SK-N-SH (cell line): Measurements from ENCODE around the gene LMAN1L.

Source experiments
- CTCF ChIP-seq: fragments of 200-600 bp; sonication (generic); IDR thresholded peaks from 2 replicates; pipeline ENCODE4 v1.6.1; 2017; ENCODE audit warnings: antibody characterized with exemption, mild to moderate bottlenecking, moderate library complexity
- MAX ChIP-seq: IDR thresholded peaks from 2 replicates; pipeline ENCODE4 v1.4.0; 2012; ENCODE audit warnings: low read depth

- no peak for TF ChIP-seq MAX
- no peak for TF ChIP-seq CTCF
Measured at GRCh38 chr15:74794248-74794969, 18.2 kb upstream of the LMAN1L start.
